Thyroid gland (tissue), 4 donors: ENCODE measurements around the gene RAB3B. TPM values are rescaled to one million over a fixed set of nuclear protein-coding genes. Genes with fewer than 3 reads are reported as not detected.

Experiments used
- DNase-seq, 2 donors: peaks; one replicate each; pipeline ENCODE4 v3.0.0-alpha.2; 2019
- H3K27ac ChIP-seq, 3 donors: fragments of 200-600 bp; sonication (generic); 1 replicate in 2 of 3; 2 replicates in 1 of 3; pipeline ENCODE4 v1.5.1; 2016 to 2019; ENCODE audit warnings: mild to moderate bottlenecking in 1 of 3, moderate library complexity in 1 of 3
- H3K27me3 ChIP-seq: fragments of 200-600 bp; sonication (generic); one replicate; pipeline ENCODE4 v1.5.1; 2019
- H3K36me3 ChIP-seq, 2 donors: fragments of 200-600 bp; sonication (generic); one replicate each; pipeline ENCODE4 v1.5.1; 2016 to 2019
- H3K4me1 ChIP-seq, 2 donors: fragments of 200-600 bp; sonication (generic); one replicate each; pipeline ENCODE4 v1.5.1; 2017 to 2019
- H3K4me3 ChIP-seq, 3 donors: fragments of 200-600 bp; sonication (generic); replicated peaks in 1 of 3; 1 replicate in 2 of 3; 2 replicates in 1 of 3; pipeline ENCODE4 v1.5.1; 2016; ENCODE audit warnings: mild to moderate bottlenecking in 1 of 3
- H3K9me3 ChIP-seq: fragments of 200-600 bp; sonication (generic); one replicate; pipeline ENCODE4 v1.5.1; 2017
- CTCF ChIP-seq, 6 experiments: fragments of 200-600 bp in 3 of 6; fragments of 450-650 bp in 3 of 6; sonication (generic) in 3 of 6; IDR thresholded peaks; one replicate each; pipeline ENCODE4 v1.5.1; 2016 to 2019; ENCODE audit warnings: antibody characterized with exemption in 6 of 6, mild to moderate bottlenecking in 2 of 6, inconsistent platforms in 1 of 6, moderate library complexity in 1 of 6
- POLR2A ChIP-seq, 2 donors: fragments of 450-650 bp; IDR thresholded peaks; one replicate each; pipeline ENCODE4 v1.6.1; 2017; ENCODE audit warnings: antibody characterized with exemption in 2 of 2, mild to moderate bottlenecking in 2 of 2, moderate library complexity in 1 of 2
- WGBS, 2 donors: methylation state at CpG; one replicate each; pipeline ENCODE4 v1.1.5; 2017; 5-methylcytosine and 5-hydroxymethylcytosine counted together
- intact Hi-C: fragments of 100-400 bp; cut with DNase I; formaldehyde crosslinking; loops from one replicate; pipeline ENCODE4 v1.15.1; 2023
- total RNA-seq, 4 donors: library from RNA; depleted of rRNA; stranded (reverse); fragments of >200 nt; gene quantifications; one replicate each; pipeline ENCODE4 v1.2.3, GENCODE V29; 2016

RAB3B gene
- total RNA-seq, 4 donors from 2014 or later: under 0.01 TPM; not detected in 3

GRCh38 chr1:51920130-51920529 lies 70.4 kb downstream of the RAB3B start:
- H3K27me3 ChIP-seq: no peaks in the 10 kb centered on the region
- 70 to 74% methylated on average over 5 of the region's 5 CpGs for WGBS, 2 donors

GRCh38 chr1:51919684-51920083 lies 70.8 kb downstream of the RAB3B start:
- DNase-seq: no peak
- H3K9me3 ChIP-seq: no peaks in the 10 kb centered on the region
- no peak overlapping the region for H3K4me3 ChIP-seq
- whole genome bisulfite sequencing, 2 donors: 86 to 88% methylated on average over 10 of the region's 10 CpGs
- H3K4me1 ChIP-seq: no peaks in the 10 kb centered on the region
- H3K27ac ChIP-seq: no peak overlapping the region
- TF ChIP-seq POLR2A (IDR thresholded peaks at IDR 0.05): no peak
- no peak for TF ChIP-seq CTCF (IDR thresholded peaks at IDR 0.05)
- no peaks in the 10 kb centered on the region for H3K27me3 ChIP-seq
- intact Hi-C loops: no loop called here
- H3K36me3 ChIP-seq: no peaks in the 10 kb centered on the region

More at GRCh38 chr1:51920130-51920529, 70.4 kb downstream of the RAB3B start:
- no peak overlapping the region for H3K27ac ChIP-seq
- no peak overlapping the region for H3K4me3 ChIP-seq
- TF ChIP-seq CTCF (IDR thresholded peaks at IDR 0.05) (no peak), POLR2A (IDR thresholded peaks at IDR 0.05) (no peak)
- DNase-seq: no peak
- H3K36me3 ChIP-seq: no peaks in the 10 kb centered on the region
- intact Hi-C loops: no loop called here
- H3K4me1 ChIP-seq: no peaks in the 10 kb centered on the region
- H3K9me3 ChIP-seq: no peaks in the 10 kb centered on the region

- Histone ChIP-seq H3K4me3 (no peak overlapping the region), H3K4me1 (no peaks in the 10 kb centered on the region), H3K9me3 (no peaks in the 10 kb centered on the region), H3K36me3 (no peaks in the 10 kb centered on the region), H3K27me3 (no peaks in the 10 kb centered on the region), H3K27ac (no peak overlapping the region)
- DNase-seq: no peak
- TF ChIP-seq POLR2A (IDR thresholded peaks at IDR 0.05): no peak
- TF ChIP-seq CTCF (IDR thresholded peaks at IDR 0.05): no peak
- WGBS, 2 donors: 76 to 82% methylated on average over 5 of the region's 5 CpGs
- intact Hi-C loops: no loop called here
Measured at GRCh38 chr1:51916587-51917405, 73.7 kb downstream of the RAB3B start.

- no peaks in the 10 kb centered on the region for H3K36me3 ChIP-seq
- H3K4me3 ChIP-seq: no peak overlapping the region
- H3K9me3 ChIP-seq: no peaks in the 10 kb centered on the region
- DNase-seq: no peak
- intact Hi-C loops: no loop called here
- WGBS, 2 donors: 84 to 85% methylated on average over 3 of the region's 3 CpGs
- H3K4me1 ChIP-seq: no peaks in the 10 kb centered on the region
- no peak overlapping the region for H3K27ac ChIP-seq
- no peaks in the 10 kb centered on the region for H3K27me3 ChIP-seq
- no peak for TF ChIP-seq CTCF (IDR thresholded peaks at IDR 0.05)
- TF ChIP-seq POLR2A (IDR thresholded peaks at IDR 0.05): no peak
Measured at GRCh38 chr1:51915951-51916350, 74.5 kb downstream of the RAB3B start.

GRCh38 chr1:51912881-51913280 lies 77.6 kb downstream of the RAB3B start:
- Histone ChIP-seq H3K36me3 (no peaks in the 10 kb centered on the region), H3K27me3 (no peaks in the 10 kb centered on the region), H3K9me3 (no peaks in the 10 kb centered on the region), H3K4me1 (no peaks in the 10 kb centered on the region), H3K4me3 (no peak overlapping the region), H3K27ac (no peak overlapping the region)
- 85 to 87% methylated on average over 7 of the region's 7 CpGs for WGBS, 2 donors
- DNase-seq: no peak
- TF ChIP-seq POLR2A (IDR thresholded peaks at IDR 0.05) (no peak), CTCF (IDR thresholded peaks at IDR 0.05) (no peak)
- intact Hi-C loops: no loop called here
